Measurements from ENCODE around the gene MBD3L1. TPM values are rescaled to one million over a fixed set of nuclear protein-coding genes. Genes with fewer than 3 reads are reported as not detected.

MBD3L1 gene
- polyA plus RNA-seq, 1 donor, result not detected

GRCh38 chr19:8880868-8881488 lies 48.8 kb downstream of the MBD3L1 start:
- no peak for DNase-seq

GRCh38 chr19:8881512-8881911 lies 49.3 kb downstream of the MBD3L1 start:
- no peak for DNase-seq

GRCh38 chr19:8884416-8884815 lies 52.2 kb downstream of the MBD3L1 start:
- no peak for DNase-seq

- no peak for DNase-seq
Observed at GRCh38 chr19:8887364-8887763, 55.2 kb downstream of the MBD3L1 start.

GRCh38 chr19:8890260-8890659 lies 58.1 kb downstream of the MBD3L1 start:
- no peak for DNase-seq

Other genes starting within 250 kb of the MBD3L1 start
- gene ADAMTS10, start 221.7 kb upstream of the MBD3L1 start, polyA plus RNA-seq (ENCODE audit: insufficient read length), result 43.5 TPM
- gene NFILZ, start 201.7 kb upstream of the MBD3L1 start, polyA plus RNA-seq (ENCODE audit: insufficient read length), result not detected
- gene ACTL9, start 133.6 kb upstream of the MBD3L1 start, polyA plus RNA-seq (ENCODE audit: insufficient read length), result not detected
- not detected for gene OR2Z1, start 110.7 kb upstream of the MBD3L1 start, polyA plus RNA-seq (ENCODE audit: insufficient read length)
- gene ZNF558, start 73 bp upstream of the MBD3L1 start, polyA plus RNA-seq (ENCODE audit: insufficient read length), result 49.0 TPM
- 0.05 TPM for gene MUC16, start 178.0 kb downstream of the MBD3L1 start, polyA plus RNA-seq (ENCODE audit: insufficient read length)